Body of pancreas (tissue), 4 donors: ENCODE measurements around the gene INPP5K. TPM values are rescaled to one million over a fixed set of nuclear protein-coding genes. Genes with fewer than 3 reads are reported as not detected.
A peak's percentile ranks its signal among the peaks of the same experiment; 100 is the strongest.

Experiments used
- ATAC-seq: fragments of 150-250 bp; one replicate; pipeline ENCODE4 v1.9.1; 2016
- DNase-seq, 4 donors: peaks; one replicate each; pipeline ENCODE4 v3.0.0-alpha.2; 2019
- H3K27ac ChIP-seq, 4 donors: fragments of 200-600 bp; sonication (generic); 1 replicate in 3 of 4; 2 replicates in 1 of 4; pipeline versions ENCODE4 v1.5.1 to v1.6.1; 2016 to 2019; ENCODE audit warnings: mild to moderate bottlenecking in 1 of 4, mixed read lengths in 1 of 4, moderate library complexity in 1 of 4
- H3K27me3 ChIP-seq, 2 donors: fragments of 200-600 bp; sonication (generic); one replicate each; pipeline ENCODE4 v1.6.0; 2016; ENCODE audit warnings: mild to moderate bottlenecking in 1 of 2
- H3K36me3 ChIP-seq, 2 donors: fragments of 200-600 bp; sonication (generic); replicated peaks in 1 of 2; 2 replicates each; pipeline ENCODE4 v1.5.1; 2016; ENCODE audit warnings: low read depth in 2 of 2; ENCODE audit not compliant: insufficient read depth in 1 of 2
- H3K4me1 ChIP-seq: fragments of 200-600 bp; sonication (generic); one replicate; pipeline ENCODE4 v1.6.0; 2016
- H3K4me3 ChIP-seq, 2 donors: fragments of 200-600 bp; sonication (generic); 1 replicate in 1 of 2; 2 replicates in 1 of 2; pipeline ENCODE4 v1.5.1; 2016 to 2019
- H3K9me3 ChIP-seq, 3 donors: fragments of 200-600 bp; sonication (generic); 1 replicate in 2 of 3; 2 replicates in 1 of 3; pipeline ENCODE4 v1.5.1; 2016
- CTCF ChIP-seq, 7 experiments: fragments of 450-650 bp in 4 of 7; fragments of 200-600 bp in 3 of 7; sonication (generic) in 3 of 7; IDR thresholded peaks; one replicate each; pipeline ENCODE4 v1.5.1; 2016 to 2019; ENCODE audit warnings: antibody characterized with exemption in 7 of 7
- POLR2A ChIP-seq, 3 donors: fragments of 450-650 bp; IDR thresholded peaks; one replicate each; pipeline ENCODE4 v1.6.1; 2016; ENCODE audit warnings: antibody characterized with exemption in 3 of 3, mild to moderate bottlenecking in 2 of 3
- WGBS, 2 donors: methylation state at CpG; one replicate each; pipeline ENCODE4 v1.1.5; 2017; 5-methylcytosine and 5-hydroxymethylcytosine counted together
- intact Hi-C: fragments of 100-400 bp; cut with DNase I; formaldehyde crosslinking; loops from one replicate; pipeline ENCODE4 v1.15.1; 2023
- total RNA-seq, 2 donors: library from RNA; depleted of rRNA; stranded (reverse); fragments of >200 nt; gene quantifications; one replicate each; pipeline ENCODE4 v1.1.0, GENCODE V29; 2016

Gene INPP5K
- total RNA-seq, 2 donors from 2014 or later: 26.4 to 34.2 TPM

- WGBS, 2 donors: 89 to 96% methylated on average over 5 of the region's 5 CpGs
- peaks cover 7% of the 10 kb centered on the region for H3K4me1 ChIP-seq
- no peak for ATAC-seq
- H3K9me3 ChIP-seq: no peaks in the 10 kb centered on the region
- intact Hi-C loops: no loop called here
- H3K27ac ChIP-seq: no peak overlapping the region
- H3K4me3 ChIP-seq: no peak overlapping the region
- no peaks in the 10 kb centered on the region for H3K27me3 ChIP-seq
- DNase-seq: no peak
- peaks cover 0 to 2% of the 10 kb centered on the region in 2 donors for H3K36me3 ChIP-seq
- no peak for TF ChIP-seq POLR2A (IDR thresholded peaks at IDR 0.05)
- no peak for TF ChIP-seq CTCF (IDR thresholded peaks at IDR 0.05)
These were observed 6.2 kb upstream of the INPP5K start for GRCh38 chr17:1522626-1523025.

GRCh38 chr17:1521086-1521640, 4.8 kb upstream of the INPP5K start:
- no peak for TF ChIP-seq POLR2A (IDR thresholded peaks at IDR 0.05)
- Histone ChIP-seq H3K9me3 (no peaks in the 10 kb centered on the region), H3K36me3 (peaks cover 0 to 2% of the 10 kb centered on the region in 2 donors), H3K4me3 (no peak overlapping the region), H3K27me3 (no peaks in the 10 kb centered on the region), H3K4me1 (peaks cover 11% of the 10 kb centered on the region), H3K27ac (no peak overlapping the region)
- no peak for ATAC-seq
- intact Hi-C loops: no loop called here
- 83 to 88% methylated on average over 9 to 10 of the region's 10 CpGs for WGBS, 2 donors
- no peak for DNase-seq

- no peak overlapping the region for H3K4me3 ChIP-seq
- DNase-seq (no peak), ATAC-seq (no peak)
- H3K27ac ChIP-seq: no peak overlapping the region
- no peaks in the 10 kb centered on the region for H3K9me3 ChIP-seq
- TF ChIP-seq CTCF (IDR thresholded peaks at IDR 0.05) (no peak), POLR2A (IDR thresholded peaks at IDR 0.05) (no peak)
- WGBS, 2 donors: 77 to 86% methylated on average over 7 of the region's 7 CpGs
- intact Hi-C loops: no loop called here
- no peaks in the 10 kb centered on the region for H3K36me3 ChIP-seq
- H3K4me1 ChIP-seq: peaks cover 24% of the 10 kb centered on the region
- H3K27me3 ChIP-seq: no peaks in the 10 kb centered on the region
These were observed 3.3 kb upstream of the INPP5K start for GRCh38 chr17:1519678-1520077.

- intact Hi-C loops: no loop called here
- H3K27ac ChIP-seq: no peak overlapping the region
- no peaks in the 10 kb centered on the region for H3K36me3 ChIP-seq
- TF ChIP-seq POLR2A (IDR thresholded peaks at IDR 0.05) (no peak), CTCF (IDR thresholded peaks at IDR 0.05) (no peak)
- H3K4me3 ChIP-seq: no peak overlapping the region
- H3K9me3 ChIP-seq: no peaks in the 10 kb centered on the region
- H3K4me1 ChIP-seq: peaks cover 30% of the 10 kb centered on the region
- no peak for ATAC-seq
- 70 to 83% methylated on average over 2 of the region's 2 CpGs for WGBS, 2 donors
- no peaks in the 10 kb centered on the region for H3K27me3 ChIP-seq
- DNase-seq: no peak
These were observed 2.0 kb upstream of the INPP5K start for GRCh38 chr17:1518410-1518809.

- intact Hi-C loops: no loop called here
- 0 to 1% methylated on average over 16 to 31 of the region's 31 CpGs for WGBS, 2 donors
- DNase-seq: peak; percentile 55 to 77 (median 64)
- peak; percentile 33 for ATAC-seq
- Histone ChIP-seq H3K27me3 (no peaks in the 10 kb centered on the region), H3K4me1 (peaks cover 30% of the 10 kb centered on the region), H3K36me3 (peaks cover 0 to 2% of the 10 kb centered on the region in 2 donors), H3K27ac (peak overlapping the region; percentile 67 to 93 (median 76)), H3K4me3 (peak overlapping the region; percentile 66 to 99), H3K9me3 (no peaks in the 10 kb centered on the region)
- TF ChIP-seq CTCF (IDR thresholded peaks at IDR 0.05): peak in 6 of 7 experiments; percentile 34 to 74 (median 65)
- no peak for TF ChIP-seq POLR2A (IDR thresholded peaks at IDR 0.05)
These were observed 598 bp downstream of the INPP5K start for GRCh38 chr17:1515640-1516387.
